Measurements from ENCODE around the gene PTPN2. TPM values are rescaled to one million over a fixed set of nuclear protein-coding genes. Genes with fewer than 3 reads are reported as not detected.
"Not testable (repeated sequence)": the region's sequence is repeated elsewhere in the genome, so short reads cannot be mapped to it uniquely, and the experiment has no call there.

Gene PTPN2
- polyA plus RNA-seq, 1 donor from 2014 or later, result 45.7 TPM

DNA sequence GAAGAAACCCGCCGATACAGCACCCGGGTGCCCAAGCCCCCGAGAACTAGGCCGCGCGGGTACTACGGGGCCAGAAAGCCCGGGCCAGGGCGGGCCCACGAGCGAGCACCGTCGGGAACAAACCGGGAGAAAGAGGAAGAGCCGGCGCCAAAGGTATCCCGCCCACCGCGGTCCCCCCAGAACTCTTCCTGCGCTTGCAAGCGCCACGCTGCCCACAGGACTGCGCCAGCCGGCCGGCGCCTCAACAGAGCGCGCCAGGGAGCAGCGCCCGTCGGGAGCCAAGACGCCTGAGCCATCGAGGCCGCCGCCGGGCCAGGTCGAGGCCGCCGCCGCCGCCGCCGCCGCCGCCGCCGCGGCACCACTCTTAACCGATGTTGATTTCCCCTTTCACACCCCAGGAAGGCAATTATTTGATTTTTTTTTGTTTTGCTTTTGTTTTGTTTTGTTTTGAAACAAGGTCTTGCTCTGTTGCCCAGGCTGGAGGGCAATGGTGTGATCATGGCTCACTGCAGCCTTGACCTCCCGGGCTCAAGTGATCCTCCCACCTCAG, 12.8 kb upstream of the PTPN2 start:
- not testable (repeated sequence) for H4K20me1 ChIP-seq (ENCODE audit: insufficient read depth); H3K27ac ChIP-seq (ENCODE audit: low read length); H2AFZ ChIP-seq (ENCODE audit: low read depth, low read length); H3K4me2 ChIP-seq (ENCODE audit: low read length); H3K27me3 ChIP-seq (ENCODE audit: insufficient read depth, low read depth, low read length); H3F3A ChIP-seq (ENCODE audit: insufficient read depth, low read length, poor library complexity, severe bottlenecking); H3K36me3 ChIP-seq (ENCODE audit: insufficient read depth, low read length); H3K9me2 ChIP-seq (ENCODE audit: insufficient read depth, low read length); H3K4me3 ChIP-seq (ENCODE audit: low read length); H3K9me3 ChIP-seq (ENCODE audit: low read length); H3K9ac ChIP-seq (ENCODE audit: low read length); H3K79me2 ChIP-seq (replicated peaks; ENCODE audit: insufficient read depth, low read length)

DNA sequence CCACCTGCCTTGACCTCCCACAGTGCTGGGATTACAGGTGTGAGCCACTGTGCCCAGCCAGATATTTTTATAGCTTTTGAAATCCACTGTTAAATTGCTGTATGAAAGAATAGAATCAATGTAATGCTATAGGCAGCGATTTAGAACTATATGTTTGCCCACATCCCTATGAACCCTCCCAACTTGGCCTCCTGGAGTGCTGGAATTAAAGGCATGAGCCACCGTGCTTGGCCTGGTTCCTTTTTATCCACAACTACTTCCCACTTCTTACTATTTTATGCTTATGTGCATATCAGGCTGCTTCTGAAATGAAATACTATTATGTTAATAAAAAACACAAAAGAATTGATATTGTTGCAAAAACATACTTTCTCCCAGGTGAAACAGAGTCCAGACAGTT, 11.6 kb upstream of the PTPN2 start:
- Histone ChIP-seq H3K4me2 (ENCODE audit: low read length) (no peak overlapping the region), H3K4me3 (ENCODE audit: low read length) (no peak overlapping the region), H3K9me2 (ENCODE audit: insufficient read depth, low read length) (no peaks in the 10 kb centered on the region), H3K27ac (ENCODE audit: low read length) (no peak overlapping the region), H3K9ac (ENCODE audit: low read length) (no peak overlapping the region), H3K36me3 (ENCODE audit: insufficient read depth, low read length) (no peaks in the 10 kb centered on the region), H2AFZ (ENCODE audit: low read depth, low read length) (no peak overlapping the region), H3F3A (ENCODE audit: insufficient read depth, low read length, poor library complexity, severe bottlenecking) (no peaks in the 10 kb centered on the region), H3K27me3 (ENCODE audit: insufficient read depth, low read depth, low read length) (no peaks in the 10 kb centered on the region), H4K20me1 (ENCODE audit: insufficient read depth) (no peaks in the 10 kb centered on the region), H3K9me3 (ENCODE audit: low read length) (no peaks in the 10 kb centered on the region), H3K79me2 (replicated peaks; ENCODE audit: insufficient read depth, low read length) (no peaks in the 10 kb centered on the region)
- TF ChIP-seq POLR2AphosphoS5 (IDR thresholded peaks at IDR 0.05) (no peak), MXI1 (conservative IDR thresholded peaks at IDR 0.05; ENCODE audit: poor library complexity, severe bottlenecking) (no peak)
- TF ChIP-seq, protein P1, sequence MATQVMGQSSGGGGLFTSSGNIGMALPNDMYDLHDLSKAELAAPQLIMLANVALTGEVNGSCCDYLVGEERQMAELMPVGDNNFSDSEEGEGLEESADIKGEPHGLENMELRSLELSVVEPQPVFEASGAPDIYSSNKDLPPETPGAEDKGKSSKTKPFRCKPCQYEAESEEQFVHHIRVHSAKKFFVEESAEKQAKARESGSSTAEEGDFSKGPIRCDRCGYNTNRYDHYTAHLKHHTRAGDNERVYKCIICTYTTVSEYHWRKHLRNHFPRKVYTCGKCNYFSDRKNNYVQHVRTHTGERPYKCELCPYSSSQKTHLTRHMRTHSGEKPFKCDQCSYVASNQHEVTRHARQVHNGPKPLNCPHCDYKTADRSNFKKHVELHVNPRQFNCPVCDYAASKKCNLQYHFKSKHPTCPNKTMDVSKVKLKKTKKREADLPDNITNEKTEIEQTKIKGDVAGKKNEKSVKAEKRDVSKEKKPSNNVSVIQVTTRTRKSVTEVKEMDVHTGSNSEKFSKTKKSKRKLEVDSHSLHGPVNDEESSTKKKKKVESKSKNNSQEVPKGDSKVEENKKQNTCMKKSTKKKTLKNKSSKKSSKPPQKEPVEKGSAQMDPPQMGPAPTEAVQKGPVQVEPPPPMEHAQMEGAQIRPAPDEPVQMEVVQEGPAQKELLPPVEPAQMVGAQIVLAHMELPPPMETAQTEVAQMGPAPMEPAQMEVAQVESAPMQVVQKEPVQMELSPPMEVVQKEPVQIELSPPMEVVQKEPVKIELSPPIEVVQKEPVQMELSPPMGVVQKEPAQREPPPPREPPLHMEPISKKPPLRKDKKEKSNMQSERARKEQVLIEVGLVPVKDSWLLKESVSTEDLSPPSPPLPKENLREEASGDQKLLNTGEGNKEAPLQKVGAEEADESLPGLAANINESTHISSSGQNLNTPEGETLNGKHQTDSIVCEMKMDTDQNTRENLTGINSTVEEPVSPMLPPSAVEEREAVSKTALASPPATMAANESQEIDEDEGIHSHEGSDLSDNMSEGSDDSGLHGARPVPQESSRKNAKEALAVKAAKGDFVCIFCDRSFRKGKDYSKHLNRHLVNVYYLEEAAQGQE (IDR thresholded peaks at IDR 0.05; ENCODE audit: borderline replicate concordance), result no peak

- no peaks in the 10 kb centered on the region for H3K36me3 ChIP-seq (ENCODE audit: insufficient read depth, low read length)
- H3K9me2 ChIP-seq (ENCODE audit: insufficient read depth, low read length), result no peaks in the 10 kb centered on the region
- TF ChIP-seq CTCF (IDR thresholded peaks at IDR 0.05; ENCODE audit: poor library complexity, severe bottlenecking) (no peak), SMC3 (conservative IDR thresholded peaks at IDR 0.05; ENCODE audit: poor library complexity) (no peak), EZH2 (IDR thresholded peaks at IDR 0.05; ENCODE audit: borderline replicate concordance, insufficient read depth, low read length, poor library complexity, severe bottlenecking) (no peak), TAF1 (IDR thresholded peaks at IDR 0.05; ENCODE audit: low read depth) (no peak), POLR2AphosphoS5 (IDR thresholded peaks at IDR 0.05) (no peak), RAD21 (conservative IDR thresholded peaks at IDR 0.05) (no peak), EP300 (conservative IDR thresholded peaks at IDR 0.05; ENCODE audit: poor library complexity, severe bottlenecking) (no peak), MXI1 (conservative IDR thresholded peaks at IDR 0.05; ENCODE audit: poor library complexity, severe bottlenecking) (no peak)
- TF ChIP-seq, protein P1 (IDR thresholded peaks at IDR 0.05; ENCODE audit: borderline replicate concordance), result no peak
- H3K79me2 ChIP-seq (replicated peaks; ENCODE audit: insufficient read depth, low read length), result no peaks in the 10 kb centered on the region
- H3F3A ChIP-seq (ENCODE audit: insufficient read depth, low read length, poor library complexity, severe bottlenecking), result no peaks in the 10 kb centered on the region
- H3K27ac ChIP-seq (ENCODE audit: low read length), result no peak overlapping the region
- no peaks in the 10 kb centered on the region for H3K9me3 ChIP-seq (ENCODE audit: low read length)
- H3K4me3 ChIP-seq (ENCODE audit: low read length), result no peak overlapping the region
- H3K4me2 ChIP-seq (ENCODE audit: low read length), result no peak overlapping the region
- no peak overlapping the region for H2AFZ ChIP-seq (ENCODE audit: low read depth, low read length)
- H3K27me3 ChIP-seq (ENCODE audit: insufficient read depth, low read depth, low read length), result no peaks in the 10 kb centered on the region
- no peak overlapping the region for H3K9ac ChIP-seq (ENCODE audit: low read length)
- H4K20me1 ChIP-seq (ENCODE audit: insufficient read depth), result no peaks in the 10 kb centered on the region
Measured at GRCh38 chr18:12895014-12895413, 11.0 kb upstream of the PTPN2 start.

Data from neural cell (in vitro differentiated cells).